PC-3 (cell line): Measurements from ENCODE around the gene DTNBP1. TPM values are rescaled to one million over a fixed set of nuclear protein-coding genes. Genes with fewer than 3 reads are reported as not detected.

Experiments used
- ATAC-seq: fragments of 200-7000 bp; cut with Tn5 transposase; 2 replicates; pipeline ENCODE4 v1.9.1; 2020; ENCODE audit warnings: mild to moderate bottlenecking, moderate library complexity
- BruUV-seq: library from RNA; stranded (reverse); fragments of 400-500 nt; replicated peaks from 2 replicates; lab custom pipeline; 2021; lab: Mats Ljungman, UMichigan
- CTCF ChIA-PET: fragments of 300-600 bp; sonication (Branson Sonifier 250); formaldehyde crosslinking; loops from one replicate; lab custom pipeline; 2022; ENCODE audit warnings: antibody characterized with exemption; lab: Charles Lee
- POLR2A ChIA-PET: fragments of 300-600 bp; sonication (Branson Sonifier 250); formaldehyde crosslinking; loops from one replicate; lab custom pipeline; 2022; ENCODE audit warnings: antibody characterized with exemption; ENCODE audit not compliant: unreplicated experiment; lab: Charles Lee
- DNase-seq: peaks from one replicate; pipeline ENCODE4 v3.0.0-alpha.2; 2015
- H2AFZ ChIP-seq: fragments of 300-600 bp; sonication (generic); 2 replicates; pipeline ENCODE4 v1.6.0; 2016; ENCODE audit warnings: antibody characterized with exemption, low read length
- H3F3A ChIP-seq: fragments of 300-600 bp; sonication (generic); one replicate; pipeline ENCODE4 v1.6.0; 2017; ENCODE audit warnings: antibody characterized with exemption, low read length, control low read depth, mild to moderate bottlenecking; ENCODE audit not compliant: unreplicated experiment
- H3K27ac ChIP-seq: fragments of 300-600 bp; sonication (generic); 2 replicates; pipeline ENCODE4 v1.5.1; 2016; ENCODE audit warnings: mild to moderate bottlenecking, low read length
- H3K27me3 ChIP-seq: fragments of 300-600 bp; sonication (generic); 2 replicates; pipeline ENCODE4 v1.6.1; 2016; ENCODE audit warnings: low read length, mixed read lengths
- H3K36me3 ChIP-seq: fragments of 300-600 bp; sonication (generic); 2 replicates; pipeline ENCODE4 v1.6.1; 2016; ENCODE audit warnings: low read depth, mixed run types, low read length, mixed read lengths
- H3K4me1 ChIP-seq: fragments of 300-600 bp; sonication (generic); 2 replicates; pipeline ENCODE4 v1.5.1; 2016; ENCODE audit warnings: low read length; ENCODE audit not compliant: insufficient read depth
- H3K4me2 ChIP-seq: fragments of 300-600 bp; sonication (generic); 2 replicates; pipeline ENCODE4 v1.6.0; 2016; ENCODE audit warnings: low read length
- H3K4me3 ChIP-seq: fragments of 300-600 bp; sonication (generic); 2 replicates; pipeline ENCODE4 v1.5.1; 2016; ENCODE audit warnings: mild to moderate bottlenecking, low read length, mixed read lengths
- H3K79me2 ChIP-seq: fragments of 300-600 bp; sonication (generic); 2 replicates; pipeline ENCODE4 v1.6.1; 2017; ENCODE audit warnings: low read length, mixed read lengths
- H3K9ac ChIP-seq: fragments of 300-600 bp; sonication (generic); 2 replicates; pipeline ENCODE4 v1.6.0; 2016; ENCODE audit warnings: mild to moderate bottlenecking, low read length
- H3K9me2 ChIP-seq: fragments of 300-600 bp; sonication (generic); replicated peaks from 2 replicates; pipeline ENCODE4 v1.6.1; 2016; ENCODE audit warnings: mixed run types, low read length, mixed read lengths
- H3K9me3 ChIP-seq: fragments of 300-600 bp; sonication (generic); 2 replicates; pipeline ENCODE4 v1.6.1; 2016; ENCODE audit warnings: low read length, mixed read lengths
- H4K20me1 ChIP-seq: fragments of 300-600 bp; sonication (generic); 2 replicates; pipeline ENCODE4 v1.6.1; 2016; ENCODE audit warnings: low read length, mixed read lengths
- EZH2 ChIP-seq: fragments of 300-600 bp; sonication (generic); IDR thresholded peaks from one replicate; pipeline ENCODE4 v1.6.1; 2017; ENCODE audit warnings: antibody characterized with exemption, mild to moderate bottlenecking, low read length; ENCODE audit not compliant: unreplicated experiment
- EZH2phosphoT487 ChIP-seq: fragments of 300-600 bp; sonication (generic); IDR thresholded peaks from 2 replicates; pipeline ENCODE4 v1.6.1; 2018; ENCODE audit warnings: mild to moderate bottlenecking, antibody characterized with exemption, low read length, borderline replicate concordance
- intact Hi-C: fragments of 100-400 bp; cut with micrococcal nuclease; formaldehyde crosslinking; loops from 2 replicates; pipeline ENCODE4 v1.9.0; 2023
- total RNA-seq: library from RNA; depleted of rRNA; stranded (reverse); fragments of >200 nt; gene quantifications from 2 replicates; pipeline ENCODE4 v1.2.3, GENCODE V29; 2014
- TF ChIP-seq, protein P1 (sequence below): fragments of 300-600 bp; sonication (generic); conservative IDR thresholded peaks from 2 replicates; pipeline ENCODE4 v1.5.1; 2017; ENCODE audit warnings: antibody characterized with exemption, low read depth, mild to moderate bottlenecking, low read length

Gene DTNBP1
- total RNA-seq, 1 experiment from 2014 or later: 7.9 TPM

- H3K9me2 ChIP-seq: no peaks in the 10 kb centered on the region
- H2AFZ ChIP-seq: no peak overlapping the region
- no peak overlapping the region for H3K9ac ChIP-seq
- TF ChIP-seq EZH2phosphoT487 (no peak), EZH2 (no peak)
- TF ChIP-seq, protein P1, sequence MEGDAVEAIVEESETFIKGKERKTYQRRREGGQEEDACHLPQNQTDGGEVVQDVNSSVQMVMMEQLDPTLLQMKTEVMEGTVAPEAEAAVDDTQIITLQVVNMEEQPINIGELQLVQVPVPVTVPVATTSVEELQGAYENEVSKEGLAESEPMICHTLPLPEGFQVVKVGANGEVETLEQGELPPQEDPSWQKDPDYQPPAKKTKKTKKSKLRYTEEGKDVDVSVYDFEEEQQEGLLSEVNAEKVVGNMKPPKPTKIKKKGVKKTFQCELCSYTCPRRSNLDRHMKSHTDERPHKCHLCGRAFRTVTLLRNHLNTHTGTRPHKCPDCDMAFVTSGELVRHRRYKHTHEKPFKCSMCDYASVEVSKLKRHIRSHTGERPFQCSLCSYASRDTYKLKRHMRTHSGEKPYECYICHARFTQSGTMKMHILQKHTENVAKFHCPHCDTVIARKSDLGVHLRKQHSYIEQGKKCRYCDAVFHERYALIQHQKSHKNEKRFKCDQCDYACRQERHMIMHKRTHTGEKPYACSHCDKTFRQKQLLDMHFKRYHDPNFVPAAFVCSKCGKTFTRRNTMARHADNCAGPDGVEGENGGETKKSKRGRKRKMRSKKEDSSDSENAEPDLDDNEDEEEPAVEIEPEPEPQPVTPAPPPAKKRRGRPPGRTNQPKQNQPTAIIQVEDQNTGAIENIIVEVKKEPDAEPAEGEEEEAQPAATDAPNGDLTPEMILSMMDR: no peak
- no peak overlapping the region for H3K4me3 ChIP-seq
- no peaks in the 10 kb centered on the region for H4K20me1 ChIP-seq
- intact Hi-C loops: no loop called here
- ATAC-seq (no peak), DNase-seq (no peak)
- ChIA-PET POLR2A (no interaction called here), CTCF (no interaction called here)
- no peak overlapping the region for H3K4me2 ChIP-seq
- H3F3A ChIP-seq: no peaks in the 10 kb centered on the region
- no peak overlapping the region for H3K27ac ChIP-seq
- no TSS peak for BruUV-seq
- H3K79me2 ChIP-seq: no peaks in the 10 kb centered on the region
- no peaks in the 10 kb centered on the region for H3K9me3 ChIP-seq
- H3K4me1 ChIP-seq: no peaks in the 10 kb centered on the region
- peaks cover 10% of the 10 kb centered on the region; the same call in 1 of the 2 replicates for H3K27me3 ChIP-seq
- no peaks in the 10 kb centered on the region for H3K36me3 ChIP-seq
These were observed 20.4 kb upstream of the DTNBP1 start for GRCh38 chr6:15682965-15683822.

- Histone ChIP-seq H4K20me1 (no peaks in the 10 kb centered on the region), H3K9me2 (no peaks in the 10 kb centered on the region), H3F3A (no peaks in the 10 kb centered on the region), H3K27me3 (peaks cover 16% of the 10 kb centered on the region; the same call in 1 of the 2 replicates), H3K27ac (no peak overlapping the region), H3K9ac (no peak overlapping the region), H3K9me3 (no peaks in the 10 kb centered on the region), H3K4me3 (no peak overlapping the region), H2AFZ (no peak overlapping the region), H3K4me1 (no peaks in the 10 kb centered on the region), H3K36me3 (no peaks in the 10 kb centered on the region), H3K4me2 (no peak overlapping the region), H3K79me2 (no peaks in the 10 kb centered on the region)
- DNase-seq (no peak), ATAC-seq (no peak)
- TF ChIP-seq, protein P1: no peak
- TF ChIP-seq EZH2phosphoT487 (no peak), EZH2 (no peak)
- intact Hi-C loops: no loop called here
- ChIA-PET CTCF (no interaction called here), POLR2A (no interaction called here)
- BruUV-seq: no TSS peak
These were observed 19.1 kb upstream of the DTNBP1 start for GRCh38 chr6:15681946-15682345.

GRCh38 chr6:15678514-15678913 lies 15.7 kb upstream of the DTNBP1 start:
- TF ChIP-seq, protein P1: no peak
- TF ChIP-seq EZH2phosphoT487: no peak
- no peak for TF ChIP-seq EZH2
- intact Hi-C loops: no loop called here
- Histone ChIP-seq H2AFZ (no peak overlapping the region), H3K4me2 (no peak overlapping the region), H3K9me3 (no peaks in the 10 kb centered on the region), H3F3A (no peaks in the 10 kb centered on the region), H3K79me2 (no peaks in the 10 kb centered on the region), H3K4me3 (no peak overlapping the region), H3K27ac (no peak overlapping the region), H3K9me2 (no peaks in the 10 kb centered on the region), H3K4me1 (no peaks in the 10 kb centered on the region), H3K27me3 (peaks cover 41% of the 10 kb centered on the region), H3K36me3 (no peaks in the 10 kb centered on the region), H4K20me1 (no peaks in the 10 kb centered on the region), H3K9ac (no peak overlapping the region)
- no peak for DNase-seq
- no peak for ATAC-seq
- no TSS peak for BruUV-seq
- CTCF ChIA-PET: no interaction called here
- POLR2A ChIA-PET: no interaction called here
